Kidney epithelial cell (primary cell): ENCODE data around the gene NANOS2. TPM values are rescaled to one million over a fixed set of nuclear protein-coding genes. Genes with fewer than 3 reads are reported as not detected.

Experiments
- DNase-seq: peaks from one replicate; pipeline ENCODE4 v3.0.0-alpha.2; 2010; ENCODE audit warnings: low read depth
- H3K27me3 ChIP-seq: 2 replicates; pipeline ENCODE4 v1.6.0; 2011; ENCODE audit warnings: low read length; ENCODE audit not compliant: control insufficient read depth, insufficient read depth
- H3K36me3 ChIP-seq: 2 replicates; pipeline ENCODE4 v1.5.1; 2011; ENCODE audit warnings: low read length; ENCODE audit not compliant: control insufficient read depth, insufficient read depth
- H3K4me3 ChIP-seq: 2 replicates; pipeline ENCODE4 v1.5.1; 2011; ENCODE audit warnings: low read depth, mild to moderate bottlenecking, control low read depth, low read length
- total RNA-seq: library from RNA; depleted of rRNA; stranded (reverse); fragments of >200 nt; gene quantifications from 2 replicates; pipeline ENCODE4 v1.2.3, GENCODE V29; 2015
- TF ChIP-seq, protein P1 (sequence below): IDR thresholded peaks from 2 replicates; pipeline ENCODE4 v1.5.1; 2011; ENCODE audit warnings: mild to moderate bottlenecking, moderate library complexity, low read length, control low read depth, inconsistent platforms; ENCODE audit not compliant: insufficient read depth, poor library complexity, severe bottlenecking

NANOS2 gene
- total RNA-seq, 1 donor from 2014 or later = not detected

DNA sequence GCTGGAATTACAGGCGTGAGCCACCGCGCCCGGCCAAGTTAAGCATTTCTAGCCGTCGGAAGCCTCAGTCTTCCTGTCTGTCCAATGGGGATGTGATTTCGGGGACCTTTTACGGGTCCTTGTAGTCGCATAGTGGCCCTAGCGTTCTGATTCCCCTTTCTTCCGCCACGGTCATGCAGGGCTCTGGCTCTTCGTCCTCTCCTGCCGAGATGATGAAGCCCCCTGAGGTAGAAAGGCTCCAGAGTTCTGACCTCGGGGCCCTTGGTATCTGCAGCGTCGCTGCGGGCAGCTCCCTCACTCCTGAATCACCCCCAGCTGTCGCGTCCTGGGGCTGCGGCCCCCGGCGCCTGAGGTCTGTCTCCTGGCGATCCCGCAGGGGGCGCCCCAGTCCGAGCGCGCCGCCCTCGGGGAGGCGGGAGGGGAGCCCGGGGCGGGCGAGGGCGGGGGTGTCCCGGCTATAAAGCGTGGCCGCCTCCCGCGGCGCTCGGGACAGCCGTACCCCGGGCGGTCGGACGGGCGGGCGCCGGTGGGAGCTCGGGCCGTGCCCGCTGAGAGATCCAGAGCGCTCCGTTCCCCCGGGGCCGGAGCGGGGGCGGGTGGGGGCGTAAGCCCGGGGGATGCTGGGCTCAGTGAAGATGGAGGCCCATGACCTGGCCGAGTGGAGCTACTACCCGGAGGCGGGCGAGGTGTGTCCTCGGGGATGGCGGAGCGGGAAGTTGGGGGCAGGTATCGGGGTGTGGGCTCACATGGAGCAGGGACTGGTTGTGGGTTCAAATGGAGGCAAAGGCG is 50.5 kb downstream of the NANOS2 start, which contains the start of gene FOXA3:
TSS of gene FOXA3 (plus strand) at position 487 of the 789 bp plus-strand sequence. CDS start at position 618, 131 bp downstream.
- DNase-seq = no peak
- peaks cover 13% of the 10 kb centered on the region for H3K27me3 ChIP-seq
- TF ChIP-seq, protein P1, sequence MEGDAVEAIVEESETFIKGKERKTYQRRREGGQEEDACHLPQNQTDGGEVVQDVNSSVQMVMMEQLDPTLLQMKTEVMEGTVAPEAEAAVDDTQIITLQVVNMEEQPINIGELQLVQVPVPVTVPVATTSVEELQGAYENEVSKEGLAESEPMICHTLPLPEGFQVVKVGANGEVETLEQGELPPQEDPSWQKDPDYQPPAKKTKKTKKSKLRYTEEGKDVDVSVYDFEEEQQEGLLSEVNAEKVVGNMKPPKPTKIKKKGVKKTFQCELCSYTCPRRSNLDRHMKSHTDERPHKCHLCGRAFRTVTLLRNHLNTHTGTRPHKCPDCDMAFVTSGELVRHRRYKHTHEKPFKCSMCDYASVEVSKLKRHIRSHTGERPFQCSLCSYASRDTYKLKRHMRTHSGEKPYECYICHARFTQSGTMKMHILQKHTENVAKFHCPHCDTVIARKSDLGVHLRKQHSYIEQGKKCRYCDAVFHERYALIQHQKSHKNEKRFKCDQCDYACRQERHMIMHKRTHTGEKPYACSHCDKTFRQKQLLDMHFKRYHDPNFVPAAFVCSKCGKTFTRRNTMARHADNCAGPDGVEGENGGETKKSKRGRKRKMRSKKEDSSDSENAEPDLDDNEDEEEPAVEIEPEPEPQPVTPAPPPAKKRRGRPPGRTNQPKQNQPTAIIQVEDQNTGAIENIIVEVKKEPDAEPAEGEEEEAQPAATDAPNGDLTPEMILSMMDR = peak; percentile 47
- H3K36me3 ChIP-seq = no peaks in the 10 kb centered on the region
- peak within 1 kb of the TSS; percentile 57 for H3K4me3 ChIP-seq

DNA sequence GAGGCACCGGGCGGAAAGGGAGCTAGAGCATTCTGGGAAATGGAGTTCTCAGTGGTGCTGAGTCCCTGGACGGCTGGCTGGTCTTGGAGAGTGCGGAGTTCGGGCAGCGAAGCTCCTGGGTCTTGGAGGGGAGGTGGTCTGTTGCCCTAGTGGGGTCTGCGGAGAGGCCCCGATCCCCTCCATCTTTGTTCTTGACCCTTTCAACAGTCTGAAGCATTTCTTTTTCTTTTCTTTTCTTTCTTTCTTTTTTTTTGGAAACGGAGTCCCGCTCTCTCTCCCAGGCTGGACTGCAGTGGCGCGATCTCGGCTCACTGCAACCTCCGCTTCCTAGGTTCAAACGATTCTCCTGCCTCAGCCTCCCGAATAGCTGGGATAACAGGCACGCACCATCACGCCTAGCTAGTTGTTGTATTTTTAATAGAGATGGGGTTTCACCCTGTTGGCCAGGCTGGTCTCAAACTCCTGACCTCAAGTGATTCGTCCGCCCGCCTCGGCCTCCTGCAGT is 51.2 kb downstream of the NANOS2 start:
- TF ChIP-seq, protein P1 = no peak
- DNase-seq = no peak
- H3K27me3 ChIP-seq = peaks cover 13% of the 10 kb centered on the region
- H3K36me3 ChIP-seq = peaks cover 2% of the 10 kb centered on the region
- H3K4me3 ChIP-seq = peak overlapping the region; percentile 25

Other genes starting within 250 kb of the NANOS2 start
- 0.46 TPM in 1 of 2 replicates, not detected in the other for gene GIPR, start 246.6 kb downstream of the NANOS2 start, total RNA-seq
- 177 and 219 TPM in 2 replicates for gene SNRPD2, start 222.8 kb downstream of the NANOS2 start, total RNA-seq
- 15.6 and 26.2 TPM in 2 replicates for gene QPCTL, start 222.1 kb downstream of the NANOS2 start, total RNA-seq
- gene FBXO46, start 183.9 kb downstream of the NANOS2 start, total RNA-seq = 13.0 and 15.8 TPM in 2 replicates
- gene MEIOSIN, start 181.3 kb downstream of the NANOS2 start, total RNA-seq = not detected in 2 replicates
- gene SIX5, start 145.5 kb downstream of the NANOS2 start, total RNA-seq = 11.7 and 16.9 TPM in 2 replicates
- 17.7 and 17.8 TPM in 2 replicates for gene DMPK, start 132.3 kb downstream of the NANOS2 start, total RNA-seq
- gene DMWD, start 121.9 kb downstream of the NANOS2 start, total RNA-seq = 29.9 and 35.8 TPM in 2 replicates
- not detected in 2 replicates for gene RSPH6A, start 99.5 kb downstream of the NANOS2 start, total RNA-seq
- gene SYMPK, start 51.6 kb downstream of the NANOS2 start, total RNA-seq = 32.2 and 52.0 TPM in 2 replicates
- gene FOXA3, start 50.5 kb downstream of the NANOS2 start, total RNA-seq = 0.14 and 0.50 TPM in 2 replicates
- 32.9 and 36.4 TPM in 2 replicates for gene IRF2BP1, start 28.6 kb downstream of the NANOS2 start, total RNA-seq
- gene MYPOP, start 12.2 kb downstream of the NANOS2 start, total RNA-seq = 3.0 and 8.0 TPM in 2 replicates
- under 0.01 TPM in 1 of 2 replicates, not detected in the other for gene NOVA2, start 59.1 kb upstream of the NANOS2 start, total RNA-seq
- gene CCDC61, start 80.7 kb upstream of the NANOS2 start, total RNA-seq = 7.1 and 9.7 TPM in 2 replicates
- not detected in 2 replicates for gene PGLYRP1, start 108.3 kb upstream of the NANOS2 start, total RNA-seq
- gene IGFL4, start 126.2 kb upstream of the NANOS2 start, total RNA-seq = not detected in 2 replicates
- not detected in 2 replicates for gene IGFL3, start 209.9 kb upstream of the NANOS2 start, total RNA-seq
- not detected in 2 replicates for gene IGFL2, start 233.5 kb upstream of the NANOS2 start, total RNA-seq